HG02884 (cell line): Measurements from ENCODE around the gene KPNA6.

Experiments
- ATAC-seq: cut with Tn5 transposase; IDR thresholded peaks from one replicate; pipeline ENCODE4 v1.9.1; 2021; ENCODE audit warnings: mild to moderate bottlenecking, moderate library complexity; ENCODE audit not compliant: unreplicated experiment

Gene KPNA6

DNA sequence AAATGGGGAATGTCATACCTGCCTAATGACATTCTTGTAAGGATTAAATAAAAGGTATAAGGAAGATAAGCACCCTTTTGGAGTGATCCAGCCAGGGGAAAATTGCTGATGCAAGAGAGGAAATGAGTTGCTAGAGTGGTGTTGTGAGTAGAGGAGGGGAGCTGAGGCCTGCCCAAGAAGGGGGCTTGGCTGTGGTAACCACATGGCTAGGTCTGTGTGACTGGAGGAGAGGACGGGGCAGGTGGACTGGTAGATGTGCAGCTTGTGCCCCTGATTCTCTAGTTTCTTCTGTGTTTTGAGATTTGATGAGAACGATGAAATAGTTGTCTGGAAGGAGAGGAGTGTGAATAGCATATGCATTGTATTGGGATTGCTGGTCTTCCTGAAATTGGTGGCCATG, 78.2 kb downstream of the KPNA6 start:
- ATAC-seq = no peak

DNA sequence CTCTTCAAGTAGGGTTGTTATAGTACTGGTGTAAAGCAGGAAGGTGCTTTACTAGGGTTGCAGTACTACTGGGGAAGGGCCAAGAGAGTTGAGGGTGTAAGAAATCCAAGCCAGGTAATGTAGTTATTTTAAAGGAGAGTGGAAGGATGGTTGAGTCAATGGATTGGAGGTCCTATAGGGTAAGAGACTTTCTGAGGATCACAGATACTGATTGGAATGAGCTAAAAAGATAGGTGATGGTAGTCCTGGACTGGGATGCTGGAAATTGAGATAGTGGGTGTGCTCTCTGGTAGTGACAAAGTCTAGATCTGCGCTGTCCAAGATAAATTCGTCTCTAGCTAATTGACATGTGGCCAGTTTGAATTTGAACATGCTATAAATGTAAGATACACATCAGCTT, 78.6 kb downstream of the KPNA6 start:
- no peak for ATAC-seq

DNA sequence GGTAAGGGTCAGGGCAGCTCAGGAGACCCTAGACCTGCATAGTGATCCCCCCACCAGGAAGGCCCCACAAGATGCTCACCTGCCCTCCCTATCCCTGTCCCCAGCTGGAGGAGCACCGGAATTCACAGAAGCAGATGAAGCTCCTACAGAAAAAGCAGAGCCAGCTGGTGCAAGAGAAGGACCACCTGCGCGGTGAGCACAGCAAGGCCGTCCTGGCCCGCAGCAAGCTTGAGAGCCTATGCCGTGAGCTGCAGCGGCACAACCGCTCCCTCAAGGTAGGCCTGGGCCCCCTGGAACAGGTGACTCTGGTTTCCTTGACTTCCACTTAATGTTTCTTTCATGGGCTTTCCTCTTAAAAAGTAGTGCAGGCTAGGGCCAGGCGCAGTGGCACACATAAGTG, 80.0 kb downstream of the KPNA6 start:
- ATAC-seq = no peak

DNA sequence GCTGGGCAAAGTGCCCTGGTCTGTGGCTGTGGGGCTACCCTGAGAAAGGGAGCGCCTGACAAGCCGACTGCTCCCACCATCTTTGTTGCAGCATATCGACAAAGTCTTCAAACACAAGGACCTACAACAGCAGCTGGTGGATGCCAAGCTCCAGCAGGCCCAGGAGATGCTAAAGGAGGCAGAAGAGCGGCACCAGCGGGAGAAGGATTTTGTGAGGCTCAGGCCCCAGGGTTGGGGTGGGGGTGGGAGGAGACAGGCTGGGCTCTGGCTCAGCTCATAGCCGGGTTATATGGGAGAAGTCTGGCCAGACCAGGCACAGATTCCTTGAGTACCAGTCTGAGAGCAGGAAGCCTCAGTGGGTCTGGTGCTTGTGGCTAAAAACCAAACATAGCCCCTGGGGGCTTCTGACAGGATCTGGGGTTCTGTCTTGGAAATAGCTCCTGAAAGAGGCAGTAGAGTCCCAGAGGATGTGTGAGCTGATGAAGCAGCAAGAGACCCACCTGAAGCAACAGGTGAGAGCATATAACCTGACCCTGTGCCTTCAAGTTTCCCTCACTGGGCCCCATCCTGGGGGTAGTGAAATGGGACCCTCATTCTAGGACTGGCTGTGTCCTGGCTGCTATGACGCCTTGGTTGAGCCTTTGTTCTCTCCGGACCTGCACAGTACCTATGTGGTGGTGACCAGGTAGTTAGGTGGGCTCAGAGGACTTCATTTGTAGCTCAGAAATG, 84.5 kb downstream of the KPNA6 start:
- no peak for ATAC-seq

DNA sequence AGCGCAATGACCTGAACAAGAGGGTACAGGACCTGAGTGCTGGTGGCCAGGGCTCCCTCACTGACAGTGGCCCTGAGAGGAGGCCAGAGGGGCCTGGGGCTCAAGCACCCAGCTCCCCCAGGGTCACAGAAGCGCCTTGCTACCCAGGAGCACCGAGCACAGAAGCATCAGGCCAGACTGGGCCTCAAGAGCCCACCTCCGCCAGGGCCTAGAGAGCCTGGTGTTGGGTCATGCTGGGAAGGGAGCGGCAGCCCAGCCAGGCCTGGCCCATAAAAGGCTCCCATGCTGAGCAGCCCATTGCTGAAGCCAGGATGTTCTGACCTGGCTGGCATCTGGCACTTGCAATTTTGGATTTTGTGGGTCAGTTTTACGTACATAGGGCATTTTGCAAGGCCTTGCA, 87.1 kb downstream of the KPNA6 start:
- no peak for ATAC-seq

DNA sequence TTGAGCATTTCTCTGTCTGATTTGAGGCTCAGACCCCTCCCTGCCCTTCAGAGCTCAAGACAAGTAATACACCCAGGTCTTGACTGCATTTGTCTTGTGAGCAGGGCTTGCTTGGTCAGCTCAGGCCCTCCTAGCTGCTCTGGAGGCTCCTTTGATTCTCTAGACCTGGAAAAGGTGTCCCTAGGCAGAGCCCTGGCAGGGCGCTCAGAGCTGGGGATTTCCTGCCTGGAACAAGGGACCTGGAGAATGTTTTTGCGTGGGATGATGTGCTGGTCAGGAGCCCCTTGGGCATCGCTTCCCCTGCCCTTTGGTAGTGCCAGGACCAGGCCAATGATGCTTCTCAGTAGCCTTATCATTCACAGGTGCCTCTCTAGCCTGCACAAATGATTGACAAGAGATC, 87.7 kb downstream of the KPNA6 start:
- no peak for ATAC-seq

DNA sequence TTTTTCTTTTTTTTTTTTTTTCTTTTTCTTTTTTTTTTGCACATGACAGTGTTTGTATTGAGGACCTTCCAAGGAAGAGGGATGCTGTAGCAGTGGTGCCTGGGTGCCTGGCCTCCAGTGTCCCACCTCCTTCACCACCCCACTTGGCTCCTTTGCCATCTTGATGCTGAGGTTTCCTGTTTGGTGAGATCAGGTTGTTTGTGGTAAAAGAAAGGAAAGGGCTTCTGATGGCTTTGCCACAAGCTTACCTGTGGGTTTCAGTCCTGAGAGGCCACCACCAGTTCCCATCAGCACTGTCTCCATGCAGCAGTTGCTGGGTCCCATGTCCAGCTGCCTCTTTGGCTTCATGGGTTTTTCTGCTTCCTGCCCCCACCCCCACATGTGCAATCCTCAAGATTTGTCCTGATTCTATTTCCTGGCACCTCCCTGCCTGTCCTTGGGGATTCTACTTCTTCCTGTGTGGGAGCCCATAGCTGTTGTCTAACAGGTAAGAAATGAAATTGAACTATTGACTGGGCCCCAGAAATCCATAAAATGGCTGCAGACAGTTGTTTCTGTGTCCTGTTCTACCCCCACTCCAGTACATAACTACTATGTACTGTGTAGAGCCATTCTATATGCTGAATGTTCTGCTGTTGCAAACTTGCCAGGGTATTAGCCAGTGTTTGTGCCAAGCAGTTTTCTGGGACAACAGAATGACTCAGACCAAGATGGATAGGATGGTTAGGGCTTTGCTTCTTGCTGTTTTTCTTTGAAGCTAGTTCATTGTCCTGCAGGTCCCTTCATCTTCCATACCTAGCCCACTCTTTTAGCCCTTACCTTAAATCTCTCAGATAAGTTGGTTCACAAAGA, 88.3 kb downstream of the KPNA6 start:
- ATAC-seq = no peak

DNA sequence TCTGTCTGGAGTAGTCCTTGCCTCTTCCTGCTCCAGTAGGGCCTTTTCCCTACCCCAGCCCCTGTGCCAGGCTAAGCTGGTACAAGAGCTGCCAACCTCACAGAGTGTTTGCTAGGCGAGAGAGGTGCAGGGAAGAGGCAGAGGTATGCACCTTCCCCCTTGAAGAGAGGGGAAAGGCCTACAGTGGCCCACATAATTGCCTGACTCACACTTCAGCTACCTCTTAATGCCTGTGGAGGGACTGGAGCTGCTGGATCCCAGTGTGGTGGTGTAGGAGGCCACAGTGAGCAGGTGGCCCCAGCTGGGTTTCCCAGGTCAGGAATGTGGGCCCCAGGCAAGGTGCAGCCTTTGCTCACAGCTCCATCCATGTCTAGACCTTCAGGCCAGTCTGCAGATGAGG, 89.2 kb downstream of the KPNA6 start:
- ATAC-seq = no peak

DNA sequence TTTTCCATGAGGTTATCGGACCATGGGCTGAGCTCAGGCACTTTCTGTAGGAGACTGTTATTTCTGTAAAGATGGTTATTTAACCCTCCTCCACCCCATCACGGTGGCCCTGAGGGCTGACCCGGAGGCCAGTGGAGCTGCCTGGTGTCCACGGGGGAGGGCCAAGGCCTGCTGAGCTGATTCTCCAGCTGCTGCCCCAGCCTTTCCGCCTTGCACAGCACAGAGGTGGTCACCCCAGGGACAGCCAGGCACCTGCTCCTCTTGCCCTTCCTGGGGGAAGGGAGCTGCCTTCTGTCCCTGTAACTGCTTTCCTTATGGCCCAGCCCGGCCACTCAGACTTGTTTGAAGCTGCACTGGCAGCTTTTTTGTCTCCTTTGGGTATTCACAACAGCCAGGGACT, 90.0 kb downstream of the KPNA6 start:
- no peak for ATAC-seq

DNA sequence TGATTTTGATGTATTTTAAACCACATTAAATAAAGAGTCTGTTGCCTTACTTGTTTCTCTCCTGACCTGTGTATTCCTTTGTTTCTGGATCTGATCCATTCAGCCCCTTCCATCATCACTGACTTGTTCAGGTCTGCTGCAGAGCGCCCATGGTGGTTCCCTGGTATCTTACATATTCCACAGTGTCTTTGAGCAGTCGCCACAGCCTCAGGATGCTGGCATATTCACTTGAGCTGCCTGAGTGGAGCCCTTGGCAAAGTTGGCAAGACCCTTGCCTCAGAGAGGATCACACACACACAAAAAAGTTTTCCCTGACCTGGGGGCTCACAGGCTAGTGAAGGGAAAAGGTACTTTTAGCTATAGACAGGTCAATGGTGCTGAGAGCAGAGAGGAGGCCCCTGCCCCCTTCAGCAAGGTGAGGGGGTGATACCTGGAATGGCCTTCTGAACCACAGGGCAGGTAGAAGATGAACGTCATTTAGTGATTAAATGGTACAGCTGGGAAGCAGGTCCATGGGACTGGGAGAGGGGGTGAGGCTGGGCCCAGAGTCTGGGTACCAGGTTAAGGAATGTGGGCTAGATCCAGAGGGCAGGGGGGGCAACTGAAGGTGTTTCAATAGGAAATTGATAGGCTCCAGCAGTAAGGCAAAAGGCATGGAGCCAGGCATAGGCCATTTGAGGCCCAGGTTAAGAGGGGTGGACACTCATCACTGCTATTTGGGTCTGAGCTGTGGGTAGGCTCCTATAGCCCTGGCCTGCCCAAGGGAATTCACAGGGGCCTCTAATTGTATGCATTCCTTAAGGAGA, 90.6 kb downstream of the KPNA6 start:
- no peak for ATAC-seq

DNA sequence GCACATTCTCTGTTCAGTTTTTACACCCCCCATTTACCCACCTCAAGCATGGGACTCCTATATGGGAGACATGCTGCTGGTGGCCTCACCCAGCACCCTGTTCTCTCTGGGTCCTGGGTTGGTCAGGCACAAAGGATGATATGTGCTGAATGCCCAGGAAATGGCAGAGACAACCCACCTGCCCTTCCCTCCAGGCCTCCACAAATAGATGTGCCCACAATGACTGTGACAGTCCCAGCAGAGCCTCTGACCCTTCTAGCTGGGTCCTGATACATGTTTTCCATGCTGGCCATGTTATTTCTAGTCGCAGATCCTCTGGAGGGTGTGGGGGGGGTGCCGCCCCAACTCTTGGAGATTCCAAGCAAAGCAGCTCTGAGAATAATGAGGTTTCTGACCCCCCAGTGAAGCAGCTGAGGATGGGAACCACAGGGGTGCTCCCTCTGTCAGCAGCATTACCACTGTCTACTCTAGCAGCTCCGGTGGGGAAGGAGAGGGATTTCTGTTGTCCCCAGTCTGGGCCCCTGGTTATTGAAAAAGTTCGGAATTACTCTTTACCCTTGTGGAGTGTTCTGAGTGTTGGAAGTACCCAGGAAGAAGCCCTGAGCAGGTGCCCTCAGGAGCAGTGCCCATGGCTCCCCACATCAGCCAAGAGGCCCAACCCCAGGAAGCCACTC, 91.3 kb downstream of the KPNA6 start:
- no peak for ATAC-seq

DNA sequence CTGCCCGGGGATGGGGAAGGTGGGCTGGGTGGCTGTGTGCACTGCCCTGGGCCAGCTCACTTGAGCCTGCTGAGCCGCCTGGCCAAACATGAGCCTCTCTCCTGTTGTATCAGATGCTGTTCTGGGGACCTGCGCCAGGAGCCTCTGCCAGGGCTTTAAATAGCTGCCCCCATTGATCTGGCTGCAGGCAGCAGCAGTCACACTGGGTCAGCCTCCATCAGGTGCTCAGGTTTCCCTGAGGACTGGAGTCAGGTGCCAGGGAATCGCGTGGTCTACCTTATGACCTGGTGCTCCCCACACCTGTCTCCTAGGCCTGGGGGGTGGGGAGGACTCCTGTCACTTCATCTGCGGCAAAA, 91.8 kb downstream of the KPNA6 start:
- no peak for ATAC-seq

DNA sequence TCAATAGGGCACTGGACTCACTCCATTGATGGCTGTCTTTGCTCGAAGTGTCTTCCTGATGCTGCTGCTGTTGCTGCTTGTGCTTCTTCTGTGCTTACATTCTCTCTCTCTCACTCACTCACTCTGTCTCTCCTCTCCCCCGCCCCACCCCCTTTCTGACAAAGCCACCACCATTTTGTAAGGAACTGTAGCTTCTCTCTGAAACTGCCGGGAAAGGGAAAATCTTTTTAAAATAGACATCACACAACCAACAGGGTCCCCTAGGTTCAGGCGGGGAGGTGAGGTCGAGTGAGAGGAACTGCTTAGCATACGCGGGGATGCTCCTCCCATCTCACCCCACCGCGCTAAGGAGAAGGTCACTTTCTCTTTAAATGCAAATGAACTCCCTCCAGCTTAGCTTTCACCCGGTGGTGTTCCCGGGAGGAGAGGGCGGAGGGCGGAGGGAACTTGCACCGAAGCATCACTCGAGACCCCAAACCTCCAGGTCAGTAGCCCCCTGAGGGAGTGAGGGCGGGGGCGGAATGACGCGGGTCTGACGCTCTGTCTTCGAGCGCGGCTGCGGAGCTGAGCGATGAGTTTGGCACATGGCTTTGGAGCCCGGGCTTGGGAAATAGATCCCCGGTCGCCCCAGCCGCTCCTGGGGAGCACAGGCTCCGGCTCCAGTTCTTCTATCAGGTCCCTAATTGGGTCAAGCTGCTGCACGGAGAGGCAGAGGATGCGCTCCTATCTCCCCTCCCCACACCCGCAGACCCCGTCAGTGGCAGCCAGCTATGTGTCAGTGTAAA, 92.6 kb downstream of the KPNA6 start, which contains the start of gene CCDC28B:
CCDC28B (plus strand) TSS at position 370 of the 785 bp plus-strand sequence. CDS start 1,341 bp downstream, outside the sequence.
- ATAC-seq = no peak

DNA sequence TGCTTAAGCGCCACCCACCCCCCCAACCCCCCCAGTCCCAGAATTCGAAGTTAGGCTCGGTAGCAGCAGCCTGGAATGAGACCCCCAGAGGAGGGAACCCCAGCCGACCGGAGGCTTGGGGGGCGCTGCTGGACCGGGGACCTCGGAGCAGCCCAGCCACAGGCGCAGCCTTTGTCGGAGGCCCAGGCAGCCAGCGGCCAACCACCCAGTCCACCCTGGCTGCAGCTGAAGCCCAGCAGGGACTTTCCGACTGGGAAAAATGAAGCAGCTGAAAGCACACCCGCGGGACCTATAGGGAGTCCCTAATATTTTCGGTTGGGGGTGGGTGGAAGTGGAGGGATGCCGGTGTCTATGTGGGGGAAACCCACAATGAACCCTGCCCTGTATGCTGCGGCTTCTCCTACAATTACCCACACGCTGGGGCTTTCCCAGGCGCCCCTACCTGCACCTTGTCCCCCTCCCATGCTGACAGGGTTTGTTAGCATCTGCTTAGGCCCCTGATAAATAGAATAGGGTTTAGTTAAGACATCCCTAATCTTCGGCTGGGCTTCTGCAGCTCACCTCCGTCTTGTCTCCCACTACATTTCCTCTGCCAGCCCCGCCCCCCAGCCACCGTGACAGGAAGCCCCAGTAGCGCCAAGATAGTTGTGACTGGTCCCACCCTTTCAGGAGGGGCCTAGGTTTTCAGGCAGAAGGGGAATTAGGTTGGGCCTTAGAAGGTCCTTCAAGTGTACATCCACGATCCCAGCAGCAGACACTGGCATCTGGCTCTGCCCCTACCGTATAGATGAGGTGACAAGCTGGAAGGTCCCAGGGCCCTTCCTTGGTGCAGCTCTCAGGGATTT, 93.4 kb downstream of the KPNA6 start:
- ATAC-seq = no peak

DNA sequence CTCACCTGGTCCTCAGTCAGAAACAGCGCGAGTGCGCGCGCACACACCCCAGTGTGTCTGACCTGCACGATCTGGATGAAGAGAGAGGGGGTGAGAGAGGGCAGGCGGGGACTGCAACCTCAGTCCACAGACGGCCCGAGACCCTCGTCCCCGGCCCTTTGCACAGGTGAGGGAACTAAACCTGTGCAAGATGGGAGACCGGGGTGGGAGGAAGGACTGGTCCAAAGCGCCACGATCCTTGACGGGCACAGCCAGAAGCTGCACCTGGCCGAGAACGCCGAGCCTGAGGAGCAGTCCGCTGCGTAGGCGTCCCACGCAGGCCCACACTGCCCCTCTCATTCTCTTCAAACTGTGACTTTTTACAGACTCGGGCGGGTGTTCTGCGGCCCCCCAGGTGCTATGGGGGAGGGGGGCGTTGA, 97.1 kb downstream of the KPNA6 start:
- no peak for ATAC-seq

DNA sequence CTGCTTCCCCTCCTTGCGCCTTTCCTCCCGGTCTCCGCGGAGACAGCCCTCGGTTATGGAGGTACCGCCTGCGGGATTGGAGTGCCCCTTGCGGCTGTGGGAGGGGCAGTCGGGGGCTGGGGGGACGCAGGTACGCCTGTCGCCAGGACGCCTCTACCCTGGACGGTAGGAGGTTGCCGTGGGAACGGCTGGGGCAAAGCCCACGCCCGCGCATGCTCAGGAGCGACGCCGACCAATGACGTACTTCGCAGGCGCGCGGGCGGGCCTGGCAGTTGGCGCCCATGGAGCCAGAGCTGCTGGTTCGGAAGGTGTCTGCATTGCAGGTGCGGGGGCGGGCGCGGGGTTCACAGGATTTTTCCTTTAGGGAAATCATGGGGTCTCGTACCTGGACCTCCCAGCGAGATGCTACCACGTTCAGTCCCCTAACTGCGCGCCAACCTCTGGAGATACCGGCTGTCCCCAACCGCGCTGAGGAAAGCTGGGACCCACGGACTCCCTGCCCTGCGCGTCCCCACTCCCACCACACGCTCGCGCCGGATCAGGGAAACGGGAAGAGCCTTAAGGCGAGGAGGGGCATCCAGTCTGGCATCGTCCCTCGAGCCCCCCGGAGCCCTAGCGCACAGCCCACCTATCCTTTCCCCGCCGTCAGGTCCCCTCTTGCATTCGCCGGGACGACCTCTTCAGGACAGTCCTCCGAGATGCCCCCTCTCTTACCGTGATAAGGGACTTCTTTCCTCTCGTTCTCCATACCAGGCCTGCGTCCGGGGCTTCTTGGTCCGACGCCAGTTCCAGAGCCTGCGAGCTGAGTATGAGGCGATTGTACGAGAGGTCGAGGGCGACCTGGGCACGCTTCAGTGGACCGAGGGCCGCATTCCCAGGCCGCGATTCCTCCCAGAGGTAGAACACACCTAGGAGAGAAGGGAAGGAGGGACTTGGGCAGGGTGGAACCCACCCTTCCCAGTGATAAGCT, 97.8 kb downstream of the KPNA6 start, which contains the start of gene IQCC:
IQCC (plus strand) TSS at position 271 of the 970 bp plus-strand sequence; CDS start at position 282, 11 bp downstream.
- no peak for ATAC-seq

DNA sequence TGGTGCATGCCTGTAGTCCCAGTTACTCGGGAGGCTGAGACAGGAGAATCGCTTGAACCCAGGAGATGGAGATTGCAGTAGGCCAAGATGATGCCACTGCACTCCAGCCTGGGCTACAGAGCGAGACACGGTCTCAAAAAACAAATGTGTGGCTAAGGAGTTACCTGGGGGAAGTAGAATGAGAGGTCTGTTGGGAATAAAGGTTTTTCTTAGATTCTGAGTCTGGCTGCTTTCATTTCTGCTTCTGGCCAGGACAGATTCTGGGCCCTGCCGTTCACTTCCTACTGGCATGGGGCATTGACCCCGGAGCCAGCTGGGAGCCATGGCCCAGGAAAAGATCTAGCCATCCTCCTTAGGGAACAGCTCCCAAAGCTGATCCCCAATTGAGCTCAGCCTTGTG, 100.6 kb downstream of the KPNA6 start:
- no peak for ATAC-seq

DNA sequence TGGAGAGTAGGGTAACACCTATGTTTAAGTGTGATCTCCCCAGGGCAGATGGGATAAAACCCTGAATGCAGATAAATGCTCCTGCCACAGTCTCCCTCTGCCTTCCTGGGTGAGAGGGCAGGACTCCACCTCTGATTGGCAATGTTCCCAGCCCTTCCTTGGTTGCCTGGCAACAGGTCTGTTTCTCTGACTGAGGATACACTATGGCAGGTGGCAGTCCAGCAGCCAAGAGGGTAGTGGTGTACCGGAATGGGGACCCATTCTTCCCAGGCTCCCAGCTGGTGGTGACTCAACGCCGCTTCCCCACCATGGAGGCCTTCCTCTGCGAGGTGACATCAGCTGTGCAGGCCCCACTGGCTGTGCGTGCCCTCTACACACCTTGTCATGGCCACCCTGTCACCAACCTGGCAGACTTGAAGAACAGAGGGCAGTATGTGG, 101.1 kb downstream of the KPNA6 start, which contains the start of gene DCDC2B:
DCDC2B (plus strand) TSS at position 199 of the 438 bp plus-strand sequence; CDS start at position 204, 5 bp downstream.
- ATAC-seq = no peak
